Measurements from ENCODE around the gene RBKS.

RBKS gene

DNA sequence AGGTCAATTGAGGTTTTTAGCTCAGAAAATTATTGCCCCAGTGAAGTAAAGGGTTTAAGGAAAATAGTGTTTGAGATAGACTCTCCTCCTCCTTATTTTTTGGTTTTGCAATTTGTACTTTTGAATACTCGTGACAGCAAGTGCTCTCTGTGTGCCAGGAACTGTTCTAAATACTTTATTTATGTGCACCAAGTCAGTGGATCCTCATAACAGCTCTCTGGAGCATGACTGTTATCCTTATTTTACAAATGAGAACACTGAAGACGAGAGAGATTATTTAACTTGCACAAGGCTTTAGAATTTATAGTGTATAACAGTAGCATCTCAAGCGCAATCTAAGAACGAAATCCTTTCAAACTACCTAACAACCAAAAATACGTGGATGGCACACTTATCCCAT, 25.0 kb upstream of the RBKS start:
- DNase-seq (ENCODE audit: low read depth) = no peak
- TF ChIP-seq, protein P1, sequence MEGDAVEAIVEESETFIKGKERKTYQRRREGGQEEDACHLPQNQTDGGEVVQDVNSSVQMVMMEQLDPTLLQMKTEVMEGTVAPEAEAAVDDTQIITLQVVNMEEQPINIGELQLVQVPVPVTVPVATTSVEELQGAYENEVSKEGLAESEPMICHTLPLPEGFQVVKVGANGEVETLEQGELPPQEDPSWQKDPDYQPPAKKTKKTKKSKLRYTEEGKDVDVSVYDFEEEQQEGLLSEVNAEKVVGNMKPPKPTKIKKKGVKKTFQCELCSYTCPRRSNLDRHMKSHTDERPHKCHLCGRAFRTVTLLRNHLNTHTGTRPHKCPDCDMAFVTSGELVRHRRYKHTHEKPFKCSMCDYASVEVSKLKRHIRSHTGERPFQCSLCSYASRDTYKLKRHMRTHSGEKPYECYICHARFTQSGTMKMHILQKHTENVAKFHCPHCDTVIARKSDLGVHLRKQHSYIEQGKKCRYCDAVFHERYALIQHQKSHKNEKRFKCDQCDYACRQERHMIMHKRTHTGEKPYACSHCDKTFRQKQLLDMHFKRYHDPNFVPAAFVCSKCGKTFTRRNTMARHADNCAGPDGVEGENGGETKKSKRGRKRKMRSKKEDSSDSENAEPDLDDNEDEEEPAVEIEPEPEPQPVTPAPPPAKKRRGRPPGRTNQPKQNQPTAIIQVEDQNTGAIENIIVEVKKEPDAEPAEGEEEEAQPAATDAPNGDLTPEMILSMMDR (IDR thresholded peaks at IDR 0.05; ENCODE audit: low read depth, low read length, missing control alignments) = no peak
- no peak overlapping the region for H3K4me3 ChIP-seq (ENCODE audit: low read depth, low read length)
- in situ Hi-C loops (cut with HindIII; ENCODE audit: low sequenced_read_pairs) = no loop called here

DNA sequence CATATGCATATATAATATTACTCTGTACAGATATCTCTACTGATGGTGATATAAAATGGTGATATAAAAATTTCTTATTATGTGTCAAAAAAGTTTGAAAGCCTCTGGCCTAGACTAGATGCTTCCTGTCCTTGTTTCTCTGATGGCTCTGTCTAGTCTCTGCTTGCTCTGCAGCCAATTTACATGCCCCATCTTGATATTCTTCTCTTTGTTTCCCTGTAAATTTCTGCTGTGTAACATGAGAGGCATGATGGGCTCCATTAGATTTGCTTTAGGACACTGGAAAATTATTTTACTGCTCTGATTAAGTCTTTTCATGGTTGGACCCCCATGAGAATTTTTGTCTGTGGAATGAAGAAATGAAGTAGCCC, 24.6 kb upstream of the RBKS start:
- no peak for DNase-seq (ENCODE audit: low read depth)
- in situ Hi-C loops (cut with HindIII; ENCODE audit: low sequenced_read_pairs) = no loop called here

DNA sequence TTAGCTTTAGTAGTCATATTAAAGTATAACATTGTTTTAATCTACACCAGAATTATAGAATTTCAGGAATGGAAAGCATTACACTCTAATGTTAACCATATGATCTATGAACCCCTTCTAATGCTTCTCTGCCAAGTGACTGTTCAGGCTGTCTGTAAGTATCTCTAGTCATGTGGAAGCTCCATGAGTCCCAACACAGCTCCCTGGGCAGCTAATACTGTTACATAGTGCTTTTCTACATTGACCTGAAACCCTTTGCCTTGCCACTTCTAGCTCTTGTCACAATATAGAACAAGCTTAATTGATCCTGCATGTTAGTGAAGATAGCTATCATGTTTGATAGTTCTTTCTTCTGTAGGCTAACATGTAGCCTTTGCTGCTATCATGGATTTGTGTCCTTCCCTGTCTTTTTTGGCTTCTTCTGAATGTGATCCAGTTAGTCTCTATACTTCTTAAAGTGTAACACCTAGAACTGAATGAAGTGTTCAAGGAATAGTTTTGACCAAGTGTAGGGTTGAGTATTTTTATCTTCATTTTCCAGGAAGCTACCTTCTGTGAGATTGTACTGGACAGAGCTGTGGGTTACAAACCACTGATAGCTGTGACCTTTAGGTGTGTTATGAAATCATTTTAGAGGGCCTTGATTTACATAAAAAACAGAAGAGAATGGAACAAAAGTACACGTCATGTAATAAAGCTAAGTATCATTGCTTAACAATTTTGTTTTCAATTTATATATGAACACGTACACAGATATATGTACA, 24.0 kb upstream of the RBKS start:
- no peak overlapping the region for H3K4me3 ChIP-seq (ENCODE audit: low read depth, low read length)
- no peak for DNase-seq (ENCODE audit: low read depth)
- TF ChIP-seq, protein P1 (IDR thresholded peaks at IDR 0.05; ENCODE audit: low read depth, low read length, missing control alignments) = no peak
- in situ Hi-C loops (cut with HindIII; ENCODE audit: low sequenced_read_pairs) = no loop called here

More for the DNA sequence above, 24.6 kb upstream of the RBKS start:
- TF ChIP-seq, protein P1 (IDR thresholded peaks at IDR 0.05; ENCODE audit: low read depth, low read length, missing control alignments) = no peak
- H3K4me3 ChIP-seq (ENCODE audit: low read depth, low read length) = no peak overlapping the region

DNA sequence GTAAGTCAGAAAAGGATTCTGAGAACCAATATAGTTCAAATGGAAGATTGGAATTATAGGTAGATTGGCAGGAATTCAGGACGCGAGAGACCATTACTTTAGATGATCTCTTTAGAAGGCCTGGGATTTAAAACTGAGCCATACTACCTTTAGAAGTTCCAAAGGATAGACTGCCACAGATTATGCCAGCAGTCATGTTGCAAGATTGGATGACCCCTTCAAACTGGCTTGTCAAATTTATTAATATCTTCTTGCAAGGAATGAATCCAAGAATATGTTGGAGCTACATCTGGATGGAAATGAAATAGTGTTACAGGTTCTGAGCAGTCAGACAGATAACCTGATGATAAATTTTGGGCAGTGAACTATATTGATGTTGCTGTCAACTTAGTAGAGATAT, 22.3 kb upstream of the RBKS start:
- TF ChIP-seq, protein P1 (IDR thresholded peaks at IDR 0.05; ENCODE audit: low read depth, low read length, missing control alignments) = no peak
- in situ Hi-C loops (cut with HindIII; ENCODE audit: low sequenced_read_pairs) = no loop called here
- DNase-seq (ENCODE audit: low read depth) = no peak
- H3K4me3 ChIP-seq (ENCODE audit: low read depth, low read length) = no peak overlapping the region

DNA sequence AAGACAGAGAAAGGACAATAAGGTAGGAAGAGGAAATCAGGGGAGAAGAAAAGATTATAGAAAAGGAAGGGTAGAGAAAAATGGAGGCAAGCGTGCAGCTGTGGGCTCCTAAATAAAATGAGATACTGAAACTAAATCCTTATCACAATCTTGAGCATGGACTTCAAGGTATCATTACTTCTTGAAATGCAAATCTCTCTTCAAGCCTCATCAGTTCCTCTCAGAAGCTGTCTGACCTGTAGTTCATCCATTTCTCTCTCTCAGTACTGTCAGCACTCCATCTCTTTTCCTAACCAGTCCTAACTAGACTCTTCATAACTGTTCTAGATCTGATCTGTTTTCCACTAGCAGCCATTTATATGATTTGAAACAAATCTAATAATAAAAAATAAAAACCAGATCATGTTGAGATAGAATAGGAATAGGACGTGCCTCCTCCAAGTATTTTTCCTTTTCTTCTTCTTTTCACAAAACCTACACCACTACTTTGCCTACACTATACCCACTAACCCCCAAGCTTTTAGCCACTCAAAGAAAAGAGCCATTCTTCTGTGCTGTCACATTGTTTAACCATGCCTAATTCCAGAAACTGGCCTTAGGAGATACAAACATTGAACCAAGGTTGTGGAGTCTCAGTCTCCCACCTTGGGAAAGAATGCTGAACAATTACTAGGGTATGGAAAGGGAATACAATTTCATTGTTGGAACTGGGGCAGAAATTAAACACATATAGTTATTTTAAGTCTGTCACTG, 21.4 kb upstream of the RBKS start:
- in situ Hi-C loops (cut with HindIII; ENCODE audit: low sequenced_read_pairs) = no loop called here
- TF ChIP-seq, protein P1 (IDR thresholded peaks at IDR 0.05; ENCODE audit: low read depth, low read length, missing control alignments) = no peak

DNA sequence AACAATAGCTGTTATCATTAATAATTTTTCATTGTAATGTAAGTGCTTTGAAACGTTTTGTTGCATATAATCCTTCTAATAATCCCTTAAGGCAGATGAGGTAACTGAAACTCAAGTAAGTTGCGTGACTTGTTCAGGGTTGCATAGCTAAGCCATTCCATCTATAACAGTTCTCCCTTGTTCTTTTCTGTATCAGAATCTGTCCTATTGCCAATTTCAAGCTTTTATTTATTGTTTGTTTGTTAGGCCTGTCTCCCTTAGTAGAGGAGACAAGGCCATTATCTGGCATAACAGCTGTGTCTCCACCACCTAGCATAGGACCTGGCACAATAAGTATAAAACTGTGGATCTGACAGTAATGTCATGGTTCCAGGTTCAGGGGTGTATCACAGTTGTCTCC, 19.7 kb upstream of the RBKS start:
- TF ChIP-seq, protein P1 (IDR thresholded peaks at IDR 0.05; ENCODE audit: low read depth, low read length, missing control alignments) = no peak
- no peak overlapping the region for H3K4me3 ChIP-seq (ENCODE audit: low read depth, low read length)
- in situ Hi-C loops (cut with HindIII; ENCODE audit: low sequenced_read_pairs) = no loop called here
- no peak for DNase-seq (ENCODE audit: low read depth)

More for the DNA sequence above, 21.4 kb upstream of the RBKS start:
- DNase-seq (ENCODE audit: low read depth) = no peak
- H3K4me3 ChIP-seq (ENCODE audit: low read depth, low read length) = no peak overlapping the region
